Activated T-cell treated with anti-CD3 and anti-CD28 coated beads, Interleukin-2, amount 50 U/mL, for 4 hours (primary cell): ENCODE results near the gene C16orf78. TPM values are rescaled to one million over a fixed set of nuclear protein-coding genes. Genes with fewer than 3 reads are reported as not detected.

Experiments used
- ATAC-seq, 2 donors: fragments of 200-7000 bp; cut with Tn5 transposase; one replicate each; pipeline ENCODE4 v1.10.0; 2021
- DNase-seq: peaks from one replicate; pipeline ENCODE4 v3.0.0-alpha.2; 2020
- H3K27me3 Mint-ChIP-seq: one replicate; pipeline ENCODE4 v1.8.0; 2021; ENCODE audit warnings: low read depth, mixed read lengths
- H3K36me3 Mint-ChIP-seq: one replicate; pipeline ENCODE4 v1.8.0; 2022; ENCODE audit warnings: mixed read lengths; ENCODE audit not compliant: insufficient read depth
- H3K4me1 Mint-ChIP-seq: one replicate; pipeline ENCODE4 v1.8.0; 2021; ENCODE audit warnings: low read depth, mixed read lengths
- H3K4me3 Mint-ChIP-seq: one replicate; pipeline ENCODE4 v1.8.0; 2021; ENCODE audit warnings: mild to moderate bottlenecking, moderate library complexity, mixed read lengths
- H3K9me3 Mint-ChIP-seq: one replicate; pipeline ENCODE4 v1.8.0; 2021; ENCODE audit warnings: mixed read lengths
- total RNA-seq, 3 donors: library from RNA; stranded (reverse); gene quantifications; one replicate each; pipeline ENCODE4 v1.2.1, GENCODE V29; 2021

The C16orf78 gene
- total RNA-seq = not detected

GRCh38 chr16:49373504-49373903 is at the start of gene C16orf78:
Gene C16orf78, plus strand, starts transcription at chr16:49373804. Its CDS starts 136 bp downstream, at chr16:49373940.
- H3K4me3 Mint-ChIP-seq = no peak within 1 kb of the TSS
- DNase-seq (no peak), ATAC-seq (no peak)
- peaks cover 3% of the 10 kb centered on the region for H3K27me3 Mint-ChIP-seq
- no peaks in the 10 kb centered on the region for H3K36me3 Mint-ChIP-seq
- no peaks in the 10 kb centered on the region for H3K4me1 Mint-ChIP-seq
- peaks cover 6% of the 10 kb centered on the region for H3K9me3 Mint-ChIP-seq

GRCh38 chr16:49324703-49325102 is 48.9 kb upstream of the C16orf78 start:
- H3K4me1 Mint-ChIP-seq = no peaks in the 10 kb centered on the region
- no peak overlapping the region for H3K4me3 Mint-ChIP-seq
- H3K36me3 Mint-ChIP-seq = no peaks in the 10 kb centered on the region
- H3K9me3 Mint-ChIP-seq = peaks cover 11% of the 10 kb centered on the region
- no peak for DNase-seq
- ATAC-seq = no peak
- peaks cover 10% of the 10 kb centered on the region for H3K27me3 Mint-ChIP-seq

- H3K27me3 Mint-ChIP-seq = peaks cover 10% of the 10 kb centered on the region
- H3K4me3 Mint-ChIP-seq = no peak overlapping the region
- DNase-seq = no peak
- peaks cover 4% of the 10 kb centered on the region for H3K9me3 Mint-ChIP-seq
- no peaks in the 10 kb centered on the region for H3K36me3 Mint-ChIP-seq
- ATAC-seq = no peak
- H3K4me1 Mint-ChIP-seq = no peaks in the 10 kb centered on the region
Measured at GRCh38 chr16:49327466-49327865, 46.1 kb upstream of the C16orf78 start.

- H3K4me3 Mint-ChIP-seq = no peak overlapping the region
- no peak for ATAC-seq
- peaks cover 10% of the 10 kb centered on the region for H3K27me3 Mint-ChIP-seq
- peaks cover 4% of the 10 kb centered on the region for H3K9me3 Mint-ChIP-seq
- no peak for DNase-seq
- no peaks in the 10 kb centered on the region for H3K36me3 Mint-ChIP-seq
- H3K4me1 Mint-ChIP-seq = no peaks in the 10 kb centered on the region
Measured at GRCh38 chr16:49328325-49328724, 45.3 kb upstream of the C16orf78 start.

- Mint-ChIP-seq H3K4me1 (no peaks in the 10 kb centered on the region), H3K27me3 (peaks cover 3% of the 10 kb centered on the region), H3K9me3 (no peaks in the 10 kb centered on the region), H3K36me3 (no peaks in the 10 kb centered on the region), H3K4me3 (no peak overlapping the region)
- no peak for DNase-seq
- no peak for ATAC-seq
Measured at GRCh38 chr16:49330562-49331201, 42.9 kb upstream of the C16orf78 start.

GRCh38 chr16:49332589-49333258 is 40.9 kb upstream of the C16orf78 start:
- Mint-ChIP-seq H3K4me3 (no peak overlapping the region), H3K9me3 (no peaks in the 10 kb centered on the region), H3K27me3 (peaks cover 7% of the 10 kb centered on the region), H3K36me3 (no peaks in the 10 kb centered on the region), H3K4me1 (no peaks in the 10 kb centered on the region)
- ATAC-seq = no peak
- no peak for DNase-seq

- Mint-ChIP-seq H3K9me3 (no peaks in the 10 kb centered on the region), H3K4me3 (no peak overlapping the region), H3K36me3 (no peaks in the 10 kb centered on the region), H3K27me3 (peaks cover 8% of the 10 kb centered on the region), H3K4me1 (no peaks in the 10 kb centered on the region)
- no peak for ATAC-seq
- DNase-seq = no peak
Measured at GRCh38 chr16:49333259-49333597, 40.4 kb upstream of the C16orf78 start.

- H3K36me3 Mint-ChIP-seq = no peaks in the 10 kb centered on the region
- peaks cover 24% of the 10 kb centered on the region for H3K27me3 Mint-ChIP-seq
- H3K9me3 Mint-ChIP-seq = no peaks in the 10 kb centered on the region
- no peak for ATAC-seq
- DNase-seq = no peak
- H3K4me3 Mint-ChIP-seq = no peak overlapping the region
- H3K4me1 Mint-ChIP-seq = no peaks in the 10 kb centered on the region
Measured at GRCh38 chr16:49335828-49336227, 37.8 kb upstream of the C16orf78 start.

- Mint-ChIP-seq H3K9me3 (no peaks in the 10 kb centered on the region), H3K4me1 (no peaks in the 10 kb centered on the region), H3K36me3 (no peaks in the 10 kb centered on the region), H3K27me3 (peaks cover 26% of the 10 kb centered on the region), H3K4me3 (no peak overlapping the region)
- ATAC-seq (no peak), DNase-seq (no peak)
Measured at GRCh38 chr16:49336581-49336980, 37.0 kb upstream of the C16orf78 start.

- H3K4me1 Mint-ChIP-seq = no peaks in the 10 kb centered on the region
- ATAC-seq (no peak), DNase-seq (no peak)
Measured at GRCh38 chr16:49337814-49338350, 35.7 kb upstream of the C16orf78 start.

GRCh38 chr16:49338611-49339265 is 34.9 kb upstream of the C16orf78 start:
- Mint-ChIP-seq H3K9me3 (no peaks in the 10 kb centered on the region), H3K4me3 (no peak overlapping the region), H3K27me3 (peaks cover 26% of the 10 kb centered on the region), H3K4me1 (no peaks in the 10 kb centered on the region), H3K36me3 (no peaks in the 10 kb centered on the region)
- ATAC-seq (no peak), DNase-seq (no peak)

More at GRCh38 chr16:49337814-49338350, 35.7 kb upstream of the C16orf78 start:
- Mint-ChIP-seq H3K36me3 (no peaks in the 10 kb centered on the region), H3K4me3 (no peak overlapping the region), H3K27me3 (peaks cover 26% of the 10 kb centered on the region), H3K9me3 (no peaks in the 10 kb centered on the region)

- Mint-ChIP-seq H3K4me1 (no peaks in the 10 kb centered on the region), H3K36me3 (no peaks in the 10 kb centered on the region), H3K4me3 (no peak overlapping the region), H3K9me3 (no peaks in the 10 kb centered on the region), H3K27me3 (peaks cover 26% of the 10 kb centered on the region)
- DNase-seq = no peak
- ATAC-seq = no peak
Measured at GRCh38 chr16:49340466-49340865, 33.1 kb upstream of the C16orf78 start.

- Mint-ChIP-seq H3K4me3 (no peak overlapping the region), H3K9me3 (no peaks in the 10 kb centered on the region), H3K27me3 (peaks cover 23% of the 10 kb centered on the region), H3K36me3 (no peaks in the 10 kb centered on the region), H3K4me1 (no peaks in the 10 kb centered on the region)
- ATAC-seq (no peak), DNase-seq (no peak)
Measured at GRCh38 chr16:49341706-49342105, 31.9 kb upstream of the C16orf78 start.

- no peak for DNase-seq
- Mint-ChIP-seq H3K9me3 (no peaks in the 10 kb centered on the region), H3K36me3 (no peaks in the 10 kb centered on the region), H3K4me3 (no peak overlapping the region), H3K27me3 (peaks cover 20% of the 10 kb centered on the region), H3K4me1 (no peaks in the 10 kb centered on the region)
- no peak for ATAC-seq
Measured at GRCh38 chr16:49342336-49343265, 31.0 kb upstream of the C16orf78 start.
